H1 (cell line): ENCODE measurements around the gene TGFBR2. TPM values are rescaled to one million over a fixed set of nuclear protein-coding genes. Genes with fewer than 3 reads are reported as not detected.
A peak's percentile ranks its signal among the peaks of the same experiment; 100 is the strongest.

Source experiments
- CTCF ChIA-PET: fragments of 300-600 bp; sonication (Branson Sonifier 250); formaldehyde crosslinking; loops from one replicate; lab custom pipeline; 2021; ENCODE audit not compliant: partially characterized antibody; lab: Charles Lee
- POLR2A ChIA-PET: fragments of 300-600 bp; sonication (Branson Sonifier 250); formaldehyde crosslinking; loops from one replicate; lab custom pipeline; 2021; ENCODE audit warnings: inconsistent platforms; ENCODE audit not compliant: partially characterized antibody; lab: Charles Lee
- DNase-seq, 2 experiments: peaks; one replicate each; pipeline versions ENCODE4 v3.0.0 to v3.0.0-alpha.2; 2010 to 2022; ENCODE audit warnings: low spot score in 2 of 2, low read depth in 1 of 2, mixed read lengths in 1 of 2
- FAIRE-seq: peaks from 2 replicates; lab custom pipeline; 2011; peaks lifted over from hg19 to GRCh38; lab: Jason Lieb, UNC
- H2AFZ ChIP-seq: 2 replicates; pipeline ENCODE4 v1.8.1; 2012; ENCODE audit warnings: low read length, inconsistent platforms
- H2AK5ac ChIP-seq: 2 replicates; pipeline ENCODE4 v1.6.1; 2013; ENCODE audit warnings: low read depth, low read length
- H2BK120ac ChIP-seq: replicated peaks from 2 replicates; pipeline ENCODE3; 2013; ENCODE audit warnings: low read depth, low read length, inconsistent platforms
- H2BK12ac ChIP-seq: 2 replicates; pipeline ENCODE4 v1.6.1; 2013; ENCODE audit warnings: low read depth, low read length
- H2BK15ac ChIP-seq: 2 replicates; pipeline ENCODE4 v1.6.1; 2013; ENCODE audit warnings: low read length
- H2BK20ac ChIP-seq: 2 replicates; pipeline ENCODE4 v1.6.1; 2013; ENCODE audit warnings: low read length
- H2BK5ac ChIP-seq: 2 replicates; pipeline ENCODE4 v1.6.1; 2013; ENCODE audit warnings: low read depth, low read length
- H3K14ac ChIP-seq: 2 replicates; pipeline ENCODE4 v1.6.1; 2013; ENCODE audit warnings: inconsistent platforms; ENCODE audit not compliant: insufficient read length
- H3K18ac ChIP-seq: 2 replicates; pipeline ENCODE4 v1.6.1; 2013; ENCODE audit warnings: low read length; ENCODE audit errors: extremely low read depth
- H3K23ac ChIP-seq: 2 replicates; pipeline ENCODE4 v1.6.1; 2013; ENCODE audit warnings: inconsistent platforms; ENCODE audit not compliant: insufficient read length
- H3K23me2 ChIP-seq: 2 replicates; pipeline ENCODE4 v1.6.1; 2013; ENCODE audit warnings: low read depth, low read length
- H3K27ac ChIP-seq: 2 replicates; pipeline ENCODE4 v1.6.1; 2011; ENCODE audit warnings: low read depth, low read length, inconsistent platforms
- H3K27me3 ChIP-seq, 4 experiments: replicated peaks in 1 of 4; 1 replicate in 1 of 4; 2 replicates in 3 of 4; pipeline versions ENCODE4 v1.6.1 to v1.8.1; 2011 to 2013; ENCODE audit warnings: low read length in 3 of 4, mild to moderate bottlenecking in 3 of 4, inconsistent platforms in 2 of 4, mixed read lengths in 2 of 4, moderate library complexity in 1 of 4; ENCODE audit not compliant: control insufficient read depth in 3 of 4, insufficient read depth in 3 of 4; ENCODE audit errors: extremely low read depth in 1 of 4
- H3K36me3 ChIP-seq, 4 experiments: 2 replicates each; pipeline versions ENCODE4 v1.6.1 to v1.8.1; 2011 to 2013; ENCODE audit warnings: mild to moderate bottlenecking in 4 of 4, low read length in 3 of 4, moderate library complexity in 2 of 4, control low read depth in 1 of 4, inconsistent platforms in 1 of 4; ENCODE audit not compliant: insufficient read depth in 4 of 4, control insufficient read depth in 2 of 4
- H3K4ac ChIP-seq: replicated peaks from 2 replicates; pipeline ENCODE3; 2013; ENCODE audit warnings: low read length, low read depth, mixed read lengths, inconsistent platforms; ENCODE audit not compliant: insufficient read length
- H3K4me1 ChIP-seq, 4 experiments: replicated peaks in 1 of 4; 1 replicate in 1 of 4; 2 replicates in 3 of 4; pipeline versions ENCODE4 v1.6.1 to v1.8.1; 2011 to 2013; ENCODE audit warnings: low read length in 3 of 4, inconsistent platforms in 2 of 4, mixed read lengths in 1 of 4; ENCODE audit not compliant: insufficient read depth in 4 of 4, control insufficient read depth in 3 of 4
- H3K4me2 ChIP-seq, 2 experiments: 2 replicates each; pipeline versions ENCODE4 v1.6.1 to v1.8.1; 2011 to 2013; ENCODE audit warnings: low read depth in 2 of 2, low read length in 2 of 2, control low read depth in 1 of 2, inconsistent platforms in 1 of 2, mild to moderate bottlenecking in 1 of 2; ENCODE audit not compliant: insufficient read depth in 1 of 2
- H3K4me3 ChIP-seq, 4 experiments: fragments of 200-600, 300-600 bp in 1 of 4; sonication (generic), shearing (Covaris generic), sonication (Bioruptor Twin) in 1 of 4; 2 replicates each; pipeline versions ENCODE4 v1.5.1 to v1.8.1; 2011 to 2016; ENCODE audit warnings: low read length in 4 of 4, low read depth in 3 of 4, control low read depth in 2 of 4, inconsistent platforms in 2 of 4, mild to moderate bottlenecking in 2 of 4, mixed read lengths in 1 of 4, moderate library complexity in 1 of 4; ENCODE audit not compliant: insufficient read depth in 2 of 4; ENCODE audit errors: extremely low read depth in 1 of 4
- H3K56ac ChIP-seq: replicated peaks from 2 replicates; pipeline ENCODE3; 2013; ENCODE audit warnings: low read depth, mild to moderate bottlenecking, mixed read lengths, low read length, inconsistent platforms; ENCODE audit not compliant: insufficient read length
- H3K79me1 ChIP-seq: 2 replicates; pipeline ENCODE4 v1.6.1; 2013; ENCODE audit warnings: low read depth, low read length, control low read depth
- H3K79me2 ChIP-seq, 2 experiments: 2 replicates each; pipeline versions ENCODE4 v1.6.1 to v1.8.1; 2012 to 2013; ENCODE audit warnings: low read length in 2 of 2, mild to moderate bottlenecking in 2 of 2, inconsistent platforms in 1 of 2; ENCODE audit not compliant: insufficient read depth in 2 of 2, control insufficient read depth in 1 of 2
- H3K9ac ChIP-seq, 4 experiments: replicated peaks in 1 of 4; 1 replicate in 1 of 4; 2 replicates in 3 of 4; pipeline versions ENCODE4 v1.6.1 to v1.8.1; 2011 to 2013; ENCODE audit warnings: low read depth in 3 of 4, low read length in 3 of 4, control low read depth in 2 of 4, mild to moderate bottlenecking in 2 of 4, moderate library complexity in 2 of 4, inconsistent platforms in 1 of 4; ENCODE audit errors: extremely low read depth in 1 of 4
- H3K9me3 ChIP-seq, 2 experiments: 2 replicates each; pipeline versions ENCODE4 v1.6.1 to v1.8.1; 2012 to 2013; ENCODE audit warnings: mild to moderate bottlenecking in 2 of 2, moderate library complexity in 2 of 2, control low read depth in 1 of 2, inconsistent platforms in 1 of 2, low read depth in 1 of 2, low read length in 1 of 2, mixed read lengths in 1 of 2; ENCODE audit not compliant: insufficient read depth in 2 of 2
- H4K20me1 ChIP-seq, 2 experiments: replicated peaks in 1 of 2; 2 replicates each; pipeline versions ENCODE3 to v1.8.1; 2011 to 2013; ENCODE audit warnings: inconsistent platforms in 2 of 2, low read length in 2 of 2, mild to moderate bottlenecking in 1 of 2; ENCODE audit not compliant: insufficient read depth in 2 of 2, control insufficient read depth in 1 of 2
- H4K5ac ChIP-seq: 2 replicates; pipeline ENCODE4 v1.6.1; 2013; ENCODE audit warnings: low read length, low read depth, mixed read lengths, inconsistent platforms; ENCODE audit not compliant: insufficient read length
- H4K8ac ChIP-seq: 2 replicates; pipeline ENCODE4 v1.8.0; 2013; ENCODE audit warnings: mild to moderate bottlenecking, moderate library complexity, low read length, inconsistent platforms; ENCODE audit not compliant: insufficient read depth; ENCODE audit errors: extremely low read depth
- H4K91ac ChIP-seq: replicated peaks from 2 replicates; pipeline ENCODE3; 2013; ENCODE audit warnings: low read length, mixed read lengths, inconsistent platforms; ENCODE audit not compliant: insufficient read length
- CREB1 ChIP-seq: IDR thresholded peaks from 2 replicates; pipeline ENCODE4 v1.6.1; 2012; ENCODE audit warnings: inconsistent platforms
- FOSL1 ChIP-seq: IDR thresholded peaks from 2 replicates; pipeline ENCODE4 v1.6.1; 2011; ENCODE audit warnings: mild to moderate bottlenecking, low read depth, low read length, moderate library complexity; ENCODE audit not compliant: insufficient read depth
- JUND ChIP-seq: IDR thresholded peaks from 2 replicates; pipeline ENCODE4 v1.6.1; 2011; ENCODE audit warnings: mild to moderate bottlenecking, improper control_type of control experiment, low read length
- KDM5A ChIP-seq: fragments of 200-600 bp; IDR thresholded peaks from 2 replicates; pipeline ENCODE4 v1.7.1; 2012; ENCODE audit warnings: mild to moderate bottlenecking, low read length, inconsistent platforms, mixed read lengths
- RXRA ChIP-seq: IDR thresholded peaks from 2 replicates; pipeline ENCODE4 v1.6.1; 2011; ENCODE audit warnings: low read depth, mild to moderate bottlenecking, low read length, moderate library complexity; ENCODE audit not compliant: insufficient read depth
- SP2 ChIP-seq: IDR thresholded peaks from 2 replicates; pipeline ENCODE4 v1.6.1; 2012; ENCODE audit warnings: mild to moderate bottlenecking, low read length, inconsistent platforms
- TEAD4 ChIP-seq: IDR thresholded peaks from 2 replicates; pipeline ENCODE4 v1.6.1; 2012; ENCODE audit warnings: low read depth, low read length, inconsistent platforms, mixed read lengths
- WGBS, 2 experiments: shearing (Covaris generic) in 1 of 2; methylation state at CpG; one replicate each; pipeline versions ENCODE4 v1.1.6 to v1.1.7; 2013 to 2015; ENCODE audit warnings: low lambda C conversion rate in 2 of 2, mixed read lengths in 2 of 2, inconsistent platforms in 1 of 2, low coverage in 1 of 2, missing lambda C conversion rate in 1 of 2; ENCODE audit not compliant: insufficient replicate concordance in 2 of 2, insufficient coverage in 1 of 2, insufficient read length in 1 of 2; ENCODE audit errors: extremely low coverage in 1 of 2, missing lambda C conversion rate in 1 of 2; 5-methylcytosine and 5-hydroxymethylcytosine counted together
- polyA plus RNA-seq, 7 experiments: library from polyadenylated mRNA; depleted of rRNA in 3 of 7; stranded (reverse) in 5 of 7; unstranded in 2 of 7; fragments of >200 nt in 5 of 7; fragments of 200-250 nt in 2 of 7; gene quantifications; 1 replicate in 5 of 7; 2 replicates in 1 of 7; 4 replicates in 1 of 7; pipeline versions ENCODE4 v1.2.1 to v1.2.3, GENCODE V29; 2011 to 2013; ENCODE audit warnings: missing spikeins in 2 of 7, mixed read lengths in 2 of 7
- total RNA-seq: library from RNA; stranded (reverse); fragmentation: NEBNext Ultra II Directional; extraction: Animal tissue kit (Norgen Biotek cat#: 25700); gene quantifications from 2 replicates; pipeline ENCODE4 v1.2.1, GENCODE V29; 2021

The TGFBR2 gene
- total and polyA plus RNA-seq, 2 of the 8 experiments (the other 6 are each of a cell fraction or from before 2014, with no cell fraction given) = 4.2 to 7.4 TPM

- Histone ChIP-seq H2BK120ac (no peak overlapping the region), H2BK20ac (no peak overlapping the region), H3K23me2 (no peaks in the 10 kb centered on the region), H3K79me1 (no peaks in the 10 kb centered on the region), H4K8ac (no peak overlapping the region), H3K9ac (0 out of 7 replicates have a peak overlapping the region, but pooled peaks of 1 of the 4 experiments have one; percentile 19), H3K4ac (no peak overlapping the region), H3K18ac (no peak overlapping the region), H2BK15ac (no peak overlapping the region; the same call in 1 of the 2 replicates), H2AFZ (no peak overlapping the region), H3K4me1 (peaks cover 0 to 7% (median 5%) of the 10 kb centered on the region in 4 experiments; a peak in 4 of 7 replicates), H4K20me1 (no peaks in the 10 kb centered on the region), H4K91ac (no peak overlapping the region), H3K56ac (no peak overlapping the region), H3K4me3 (no peak overlapping the region), H3K23ac (no peak overlapping the region), H2BK5ac (no peak overlapping the region), H2BK12ac (no peak overlapping the region), H2AK5ac (no peak overlapping the region), H3K79me2 (no peaks in the 10 kb centered on the region), H3K36me3 (peaks cover 0 to 6% (median 1%) of the 10 kb centered on the region in 4 experiments; a peak in 3 of 8 replicates), H3K27me3 (no peaks in the 10 kb centered on the region), H3K27ac (no peak overlapping the region), H4K5ac (no peak overlapping the region), H3K4me2 (no peak overlapping the region), H3K14ac (no peak overlapping the region), H3K9me3 (no peaks in the 10 kb centered on the region)
- TF ChIP-seq KDM5A (no peak), TEAD4 (no peak), SP2 (no peak), RXRA (no peak), JUND (no peak), FOSL1 (no peak), CREB1 (no peak)
- FAIRE-seq (no peak), DNase-seq (no peak)
- POLR2A ChIA-PET = no interaction called here
- CTCF ChIA-PET = interaction anchor here (0.9 to 6.6 kb wide), 2 partner anchors 12 to 361 kb away, joined by 3 to 51 read pairs; no protein-coding TSS in a partner anchor
- 91% methylated on average over 6 of the region's 6 CpGs; no CpG with 5 or more reads in 1 of the 2 experiments for WGBS, 2 experiments
These were observed 75.3 kb downstream of the TGFBR2 start for GRCh38 chr3:30681649-30682211.
